CD8-positive, alpha-beta memory T cell (primary cell): ENCODE data around the gene CTNNA3. TPM values are rescaled to one million over a fixed set of nuclear protein-coding genes. Genes with fewer than 3 reads are reported as not detected.

ENCODE experiments used
- CTCF ChIA-PET: fragments of 350-600 bp; sonication (Branson Sonifier 250); formaldehyde crosslinking; loops from one replicate; lab custom pipeline; 2021; ENCODE audit warnings: antibody characterized with exemption; lab: Charles Lee
- POLR2A ChIA-PET: fragments of 350-600 bp; sonication (Branson Sonifier 250); formaldehyde crosslinking; loops from one replicate; lab custom pipeline; 2021; ENCODE audit warnings: antibody characterized with exemption; lab: Charles Lee
- DNase-seq, 5 donors: peaks; one replicate each; pipeline versions ENCODE4 v3.0.0 to v3.0.0-alpha.2; 2020 to 2022; ENCODE audit warnings: mixed read lengths in 1 of 5
- H3K27ac ChIP-seq: one replicate; pipeline ENCODE4 v1.7.0; 2013; ENCODE audit warnings: low read depth, mild to moderate bottlenecking, low read length, moderate library complexity
- H3K27me3 ChIP-seq: 2 replicates; pipeline ENCODE4 v1.7.0; 2013; ENCODE audit warnings: low read length, mild to moderate bottlenecking; ENCODE audit not compliant: insufficient read depth, poor library complexity, severe bottlenecking
- H3K36me3 ChIP-seq: 2 replicates; pipeline ENCODE4 v1.7.0; 2013; ENCODE audit warnings: mild to moderate bottlenecking, low read length, moderate library complexity; ENCODE audit not compliant: insufficient read depth
- H3K4me1 ChIP-seq: 2 replicates; pipeline ENCODE4 v1.7.0; 2013; ENCODE audit warnings: mild to moderate bottlenecking, low read length, moderate library complexity; ENCODE audit not compliant: insufficient read depth
- H3K4me3 ChIP-seq: 2 replicates; pipeline ENCODE4 v1.7.0; 2013; ENCODE audit warnings: mild to moderate bottlenecking, low read length
- H3K9me3 ChIP-seq: 2 replicates; pipeline ENCODE4 v1.7.0; 2013; ENCODE audit warnings: mild to moderate bottlenecking, low read length
- H3K27ac Mint-ChIP-seq, 8 donors: one replicate each; pipeline ENCODE4 v1.8.0; 2020 to 2021; ENCODE audit warnings: mixed read lengths in 8 of 8, mild to moderate bottlenecking in 6 of 8, inconsistent platforms in 3 of 8, moderate library complexity in 3 of 8
- H3K27me3 Mint-ChIP-seq, 2 donors: one replicate each; pipeline ENCODE4 v1.8.0; 2020 to 2021; ENCODE audit warnings: mixed read lengths in 2 of 2, mild to moderate bottlenecking in 1 of 2, moderate library complexity in 1 of 2
- H3K36me3 Mint-ChIP-seq, 3 donors: one replicate each; pipeline ENCODE4 v1.8.0; 2020 to 2021; ENCODE audit warnings: mixed read lengths in 3 of 3, inconsistent platforms in 1 of 3, mild to moderate bottlenecking in 1 of 3
- H3K4me1 Mint-ChIP-seq, 3 donors: one replicate each; pipeline ENCODE4 v1.8.0; 2020 to 2021; ENCODE audit warnings: mixed read lengths in 3 of 3, inconsistent platforms in 1 of 3, mild to moderate bottlenecking in 1 of 3
- H3K4me3 Mint-ChIP-seq, 7 donors: one replicate each; pipeline ENCODE4 v1.8.0; 2020 to 2021; ENCODE audit warnings: mixed read lengths in 7 of 7, mild to moderate bottlenecking in 6 of 7, moderate library complexity in 4 of 7, inconsistent platforms in 2 of 7
- H3K9me3 Mint-ChIP-seq, 5 donors: one replicate each; pipeline ENCODE4 v1.8.0; 2020 to 2022; ENCODE audit warnings: mixed read lengths in 5 of 5, mild to moderate bottlenecking in 3 of 5, moderate library complexity in 2 of 5, inconsistent platforms in 1 of 5
- polyA plus RNA-seq: library from polyadenylated mRNA; unstranded; fragments of 300-500 nt; fragmentation: Illumina TruSeq; gene quantifications from one replicate; pipeline ENCODE4 v1.2.3, GENCODE V29; 2021
- total RNA-seq, 2 experiments: library from RNA; stranded (reverse); gene quantifications; one replicate each; pipeline ENCODE4 v1.2.3, GENCODE V29; 2021

The CTNNA3 gene
- total and polyA plus RNA-seq, 3 experiments from 2014 or later: 0.92 TPM; not detected in 2

DNA sequence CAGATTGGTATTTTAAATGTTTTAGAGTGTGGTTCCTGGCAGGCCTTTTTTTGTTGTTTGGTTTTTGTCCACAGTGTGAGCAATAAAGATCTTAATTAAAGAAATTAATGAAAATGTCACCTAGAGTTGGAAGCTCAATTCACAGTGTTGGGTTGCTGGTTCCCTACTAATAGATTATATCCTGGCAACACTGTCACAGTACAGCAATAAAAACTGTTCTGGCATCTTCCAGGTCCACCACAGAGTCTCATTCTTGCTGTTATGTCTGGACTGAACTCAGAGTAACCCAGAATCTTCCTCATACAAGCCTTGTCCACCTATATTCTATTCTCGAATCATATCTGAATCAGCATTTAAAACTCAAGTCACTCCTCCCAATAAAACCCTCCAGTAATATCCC is 982.6 kb downstream of the CTNNA3 start:
- no peak for DNase-seq
- H3K36me3 ChIP-seq: no peaks in the 10 kb centered on the region
- Mint-ChIP-seq H3K9me3 (peaks cover 0 to 8% (median 0%) of the 10 kb centered on the region in 5 donors), H3K36me3 (no peaks in the 10 kb centered on the region), H3K27ac (no peak overlapping the region), H3K4me1 (no peaks in the 10 kb centered on the region), H3K4me3 (no peak overlapping the region), H3K27me3 (peaks cover 0 to 1% of the 10 kb centered on the region in 2 donors)
- no peaks in the 10 kb centered on the region for H3K27me3 ChIP-seq
- H3K27ac ChIP-seq: no peak overlapping the region
- POLR2A ChIA-PET: no interaction called here
- CTCF ChIA-PET: no interaction called here
- no peaks in the 10 kb centered on the region for H3K4me1 ChIP-seq
- no peaks in the 10 kb centered on the region for H3K9me3 ChIP-seq
- H3K4me3 ChIP-seq: no peak overlapping the region

DNA sequence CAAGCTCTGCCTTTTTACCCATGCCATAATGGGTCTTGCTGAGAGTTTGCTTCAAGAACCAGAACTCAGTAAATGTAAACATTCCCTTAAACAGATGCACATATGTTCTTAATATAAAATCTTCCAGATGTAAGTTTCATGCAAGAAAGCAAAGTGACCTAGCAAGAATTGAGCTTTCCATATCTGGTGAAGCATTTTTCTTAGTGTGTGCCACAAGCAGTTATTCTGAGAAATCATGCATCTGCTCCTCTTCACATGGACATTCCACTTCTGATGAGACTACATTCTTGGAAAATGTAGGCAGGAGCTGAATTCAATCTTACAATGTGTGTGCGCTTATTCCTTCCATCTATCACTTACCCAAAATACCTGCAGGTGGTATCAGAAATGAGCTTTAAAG is 997.9 kb downstream of the CTNNA3 start:
- Mint-ChIP-seq H3K27me3 (no peaks in the 10 kb centered on the region), H3K36me3 (no peaks in the 10 kb centered on the region), H3K27ac (no peak overlapping the region), H3K9me3 (peaks cover 0 to 10% (median 5%) of the 10 kb centered on the region in 5 donors), H3K4me3 (no peak overlapping the region), H3K4me1 (no peaks in the 10 kb centered on the region)
- H3K9me3 ChIP-seq: no peaks in the 10 kb centered on the region
- no peaks in the 10 kb centered on the region for H3K36me3 ChIP-seq
- CTCF ChIA-PET: no interaction called here
- POLR2A ChIA-PET: no interaction called here
- no peaks in the 10 kb centered on the region for H3K27me3 ChIP-seq
- H3K4me3 ChIP-seq: no peak overlapping the region
- no peak overlapping the region for H3K27ac ChIP-seq
- DNase-seq: no peak
- no peaks in the 10 kb centered on the region for H3K4me1 ChIP-seq

DNA sequence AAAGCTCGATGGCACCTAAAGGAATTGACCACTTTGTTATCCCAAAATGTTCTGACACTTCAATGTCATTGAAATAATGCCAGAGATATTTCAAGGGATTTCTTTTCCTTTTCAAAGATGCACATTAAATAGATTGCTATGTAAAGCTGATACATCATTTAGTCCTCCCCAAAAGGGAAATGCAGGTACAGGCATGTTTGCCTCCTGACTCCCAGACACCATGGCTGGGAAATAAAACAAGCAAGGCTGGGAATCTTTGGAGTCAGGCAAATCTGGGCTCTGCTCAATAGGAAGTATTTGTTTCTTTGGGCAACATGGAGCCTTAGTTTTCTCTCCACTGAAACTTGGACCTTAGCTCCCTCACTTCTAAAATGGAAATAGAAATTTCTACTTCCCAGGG is 1000.9 kb downstream of the CTNNA3 start:
- H3K9me3 ChIP-seq: no peaks in the 10 kb centered on the region
- Mint-ChIP-seq H3K36me3 (no peaks in the 10 kb centered on the region), H3K9me3 (peaks cover 1 to 10% (median 4%) of the 10 kb centered on the region in 5 donors), H3K4me1 (no peaks in the 10 kb centered on the region), H3K4me3 (no peak overlapping the region), H3K27me3 (no peaks in the 10 kb centered on the region), H3K27ac (no peak overlapping the region)
- no peaks in the 10 kb centered on the region for H3K4me1 ChIP-seq
- H3K27ac ChIP-seq: no peak overlapping the region
- H3K36me3 ChIP-seq: no peaks in the 10 kb centered on the region
- H3K27me3 ChIP-seq: no peaks in the 10 kb centered on the region
- POLR2A ChIA-PET: no interaction called here
- no peak overlapping the region for H3K4me3 ChIP-seq
- CTCF ChIA-PET: no interaction called here
- DNase-seq: no peak

DNA sequence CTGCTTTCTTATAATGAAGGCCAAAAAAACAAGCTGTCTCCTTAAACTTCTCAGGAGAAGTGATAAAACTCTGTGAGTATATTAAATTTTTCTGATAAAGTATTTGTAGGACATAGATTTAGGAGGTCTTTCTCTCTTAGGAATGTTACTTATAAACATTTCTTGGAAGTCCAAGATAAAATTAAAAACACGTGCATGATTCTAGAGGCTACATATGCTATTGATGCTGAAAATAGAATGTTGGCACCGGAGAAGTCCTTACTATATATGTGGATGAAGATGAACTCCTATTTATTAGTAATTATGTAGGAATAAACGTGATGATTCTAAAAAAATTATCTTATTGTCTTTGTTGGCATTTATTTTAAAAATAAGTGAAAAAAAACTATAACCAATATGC is 1011.4 kb downstream of the CTNNA3 start:
- Mint-ChIP-seq H3K27me3 (no peaks in the 10 kb centered on the region), H3K4me1 (no peaks in the 10 kb centered on the region), H3K36me3 (no peaks in the 10 kb centered on the region), H3K27ac (no peak overlapping the region), H3K4me3 (no peak overlapping the region), H3K9me3 (peaks cover 1 to 14% (median 5%) of the 10 kb centered on the region in 5 donors)
- H3K9me3 ChIP-seq: no peaks in the 10 kb centered on the region
- no peak overlapping the region for H3K4me3 ChIP-seq
- no peaks in the 10 kb centered on the region for H3K36me3 ChIP-seq
- no peaks in the 10 kb centered on the region for H3K4me1 ChIP-seq
- CTCF ChIA-PET: no interaction called here
- H3K27ac ChIP-seq: no peak overlapping the region
- no peak for DNase-seq
- POLR2A ChIA-PET: no interaction called here
- H3K27me3 ChIP-seq: no peaks in the 10 kb centered on the region

DNA sequence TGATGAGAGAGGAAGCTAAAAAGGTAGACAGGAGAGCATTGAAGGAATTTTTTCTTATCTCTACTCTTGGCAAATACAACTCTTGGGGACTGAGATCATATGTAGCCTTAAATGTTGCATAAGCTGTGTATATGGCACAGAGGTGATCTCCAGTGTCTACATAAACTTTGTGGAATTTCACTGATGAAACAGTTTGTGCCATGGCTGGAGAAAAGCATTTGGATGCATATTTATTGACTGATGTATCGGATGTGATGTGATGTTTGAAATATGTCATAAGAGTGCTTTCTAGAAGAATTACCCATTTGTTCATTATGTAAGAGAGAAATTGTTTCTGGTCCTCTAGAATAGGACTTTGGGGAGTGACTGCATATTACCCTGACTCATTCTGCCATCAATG is 1015.1 kb downstream of the CTNNA3 start:
- Histone ChIP-seq H3K27me3 (no peaks in the 10 kb centered on the region), H3K36me3 (no peaks in the 10 kb centered on the region), H3K4me3 (no peak overlapping the region), H3K4me1 (no peaks in the 10 kb centered on the region), H3K27ac (no peak overlapping the region), H3K9me3 (no peaks in the 10 kb centered on the region)
- no peak overlapping the region for H3K4me3 Mint-ChIP-seq
- no peak for DNase-seq
- H3K27me3 Mint-ChIP-seq: no peaks in the 10 kb centered on the region
- peaks cover 0 to 20% (median 2%) of the 10 kb centered on the region in 5 donors for H3K9me3 Mint-ChIP-seq
- H3K36me3 Mint-ChIP-seq: no peaks in the 10 kb centered on the region
- ChIA-PET POLR2A (no interaction called here), CTCF (no interaction called here)
- H3K27ac Mint-ChIP-seq: no peak overlapping the region
- no peaks in the 10 kb centered on the region for H3K4me1 Mint-ChIP-seq

DNA sequence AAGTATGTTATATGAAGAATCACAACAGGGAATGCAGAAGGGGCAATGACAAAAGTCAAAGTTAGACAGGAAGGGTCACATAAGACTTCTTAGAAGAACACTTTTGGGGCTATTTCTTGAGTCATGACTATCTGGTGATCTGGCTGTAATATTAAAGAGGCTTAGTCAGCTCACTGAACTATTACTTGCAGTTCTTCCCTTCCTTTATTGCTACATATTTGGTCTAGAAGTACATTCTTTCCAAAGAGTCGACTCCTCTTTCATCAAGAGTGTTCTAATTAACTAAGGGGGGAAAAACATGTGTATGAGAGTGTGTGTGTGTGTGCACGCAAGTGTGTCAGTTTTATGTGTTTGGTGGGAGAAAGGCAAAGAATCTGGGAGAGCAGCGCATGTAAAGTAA is 1017.5 kb downstream of the CTNNA3 start:
- Mint-ChIP-seq H3K4me1 (no peaks in the 10 kb centered on the region), H3K4me3 (no peak overlapping the region), H3K27me3 (no peaks in the 10 kb centered on the region), H3K9me3 (peaks cover 0 to 25% (median 2%) of the 10 kb centered on the region in 5 donors), H3K27ac (no peak overlapping the region), H3K36me3 (no peaks in the 10 kb centered on the region)
- Histone ChIP-seq H3K27me3 (no peaks in the 10 kb centered on the region), H3K4me3 (no peak overlapping the region), H3K27ac (no peak overlapping the region), H3K4me1 (no peaks in the 10 kb centered on the region), H3K36me3 (no peaks in the 10 kb centered on the region), H3K9me3 (no peaks in the 10 kb centered on the region)
- POLR2A ChIA-PET: no interaction called here
- CTCF ChIA-PET: no interaction called here
- DNase-seq: no peak

DNA sequence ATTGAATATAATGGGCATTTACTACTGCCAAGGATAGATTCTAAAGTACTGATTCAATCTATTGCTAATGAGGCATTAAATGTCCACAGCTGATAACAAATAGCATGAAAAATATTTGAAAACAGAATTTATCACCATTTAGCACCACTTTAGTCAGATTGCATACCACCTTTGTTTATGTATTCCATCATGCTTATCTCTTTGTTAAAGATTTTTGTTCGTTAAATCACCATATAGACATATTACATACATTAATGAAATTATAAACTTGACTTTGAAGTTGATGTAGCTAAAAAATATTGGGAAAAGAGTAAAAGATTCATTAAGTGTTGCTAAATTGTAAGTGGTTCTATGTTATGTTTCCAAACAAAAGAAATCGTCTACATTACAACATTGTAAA is 1022.9 kb downstream of the CTNNA3 start:
- ChIA-PET POLR2A (no interaction called here), CTCF (no interaction called here)
- DNase-seq: no peak
- Mint-ChIP-seq H3K27ac (no peak overlapping the region), H3K4me3 (no peak overlapping the region), H3K4me1 (no peaks in the 10 kb centered on the region), H3K27me3 (no peaks in the 10 kb centered on the region), H3K36me3 (no peaks in the 10 kb centered on the region), H3K9me3 (peaks cover 0 to 21% (median 2%) of the 10 kb centered on the region in 5 donors)
- no peaks in the 10 kb centered on the region for H3K27me3 ChIP-seq
- H3K9me3 ChIP-seq: no peaks in the 10 kb centered on the region
- H3K27ac ChIP-seq: no peak overlapping the region
- no peak overlapping the region for H3K4me3 ChIP-seq
- H3K4me1 ChIP-seq: no peaks in the 10 kb centered on the region
- no peaks in the 10 kb centered on the region for H3K36me3 ChIP-seq

DNA sequence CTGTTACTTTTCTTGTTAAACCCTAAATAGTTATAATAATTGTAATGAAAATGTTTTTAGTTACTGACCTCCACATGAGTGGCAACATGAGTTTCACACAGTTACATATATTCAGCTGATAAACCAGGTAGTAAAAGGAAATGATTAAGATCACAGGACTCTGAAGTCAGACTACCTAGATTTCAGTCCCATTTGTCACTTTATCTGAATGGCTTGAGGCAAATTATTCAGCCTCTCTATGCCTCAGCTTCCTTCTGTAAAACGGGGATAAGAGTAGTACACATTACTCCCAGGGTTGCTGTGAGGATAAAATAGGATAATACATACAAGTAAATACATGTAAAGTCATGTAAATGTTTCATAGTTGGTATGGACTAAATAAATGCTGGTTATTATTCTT is 1024.4 kb downstream of the CTNNA3 start:
- DNase-seq: no peak
- H3K4me1 Mint-ChIP-seq: no peaks in the 10 kb centered on the region
- Histone ChIP-seq H3K27ac (no peak overlapping the region), H3K27me3 (no peaks in the 10 kb centered on the region), H3K9me3 (no peaks in the 10 kb centered on the region), H3K4me1 (no peaks in the 10 kb centered on the region), H3K36me3 (no peaks in the 10 kb centered on the region), H3K4me3 (no peak overlapping the region)
- no peaks in the 10 kb centered on the region for H3K36me3 Mint-ChIP-seq
- peaks cover 0 to 19% (median 0%) of the 10 kb centered on the region in 5 donors for H3K9me3 Mint-ChIP-seq
- no peaks in the 10 kb centered on the region for H3K27me3 Mint-ChIP-seq
- H3K27ac Mint-ChIP-seq: no peak overlapping the region
- CTCF ChIA-PET: interaction anchor here (0.6 kb wide), 1 partner anchor 35 kb away, joined by 3 read pairs; no protein-coding TSS in a partner anchor
- H3K4me3 Mint-ChIP-seq: no peak overlapping the region
- POLR2A ChIA-PET: no interaction called here

DNA sequence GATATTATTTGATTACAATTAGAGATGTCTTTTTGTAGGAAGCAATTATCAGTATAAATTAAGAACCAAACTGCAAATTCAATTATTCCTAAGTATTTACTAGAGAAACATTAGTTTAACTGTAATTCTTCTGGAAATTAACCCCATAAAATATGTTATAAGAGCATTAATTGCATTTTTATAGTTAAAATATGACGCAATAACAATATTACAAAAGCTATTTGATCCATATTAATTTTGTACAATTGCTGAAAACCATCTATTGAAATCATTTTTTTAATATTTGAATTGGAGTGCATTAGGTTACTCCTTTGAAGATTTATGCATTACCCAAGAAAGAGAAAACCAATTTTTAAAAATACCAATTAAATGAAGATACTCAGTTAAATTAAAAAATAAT is 1024.9 kb downstream of the CTNNA3 start:
- CTCF ChIA-PET: interaction anchor here (0.6 kb wide), 1 partner anchor 36 kb away, joined by 3 read pairs; no protein-coding TSS in a partner anchor
- no peaks in the 10 kb centered on the region for H3K9me3 ChIP-seq

More for the DNA sequence above, 1024.9 kb downstream of the CTNNA3 start:
- H3K27ac Mint-ChIP-seq: no peak overlapping the region
- no peaks in the 10 kb centered on the region for H3K27me3 ChIP-seq
- H3K4me3 Mint-ChIP-seq: no peak overlapping the region
- DNase-seq: no peak
- H3K4me1 ChIP-seq: no peaks in the 10 kb centered on the region
- no peak overlapping the region for H3K27ac ChIP-seq
- peaks cover 0 to 18% (median 0%) of the 10 kb centered on the region in 5 donors for H3K9me3 Mint-ChIP-seq
- H3K27me3 Mint-ChIP-seq: no peaks in the 10 kb centered on the region
- no peaks in the 10 kb centered on the region for H3K4me1 Mint-ChIP-seq
- no peaks in the 10 kb centered on the region for H3K36me3 ChIP-seq
- POLR2A ChIA-PET: no interaction called here
- no peak overlapping the region for H3K4me3 ChIP-seq
- H3K36me3 Mint-ChIP-seq: no peaks in the 10 kb centered on the region
